ENCODE results near the gene GDI2. TPM values are rescaled to one million over a fixed set of nuclear protein-coding genes. Genes with fewer than 3 reads are reported as not detected.

GDI2 gene
- 184 to 281 TPM (median 208 TPM) in 5 replicates for total RNA-seq (2022; extraction: Qiagen RNA extraction; ENCODE audit: low read depth)

GRCh38 chr10:5813341-5814109, at the start of gene GDI2:
TSS of gene GDI2 (minus strand) at chr10:5813434. CDS start at chr10:5813258, 176 bp downstream.

Other genes starting within 250 kb of the GDI2 start
- gene ASB13, start 146.8 kb downstream of the GDI2 start, total RNA-seq (2022; extraction: Qiagen RNA extraction; ENCODE audit: low read depth) = 18.3 to 26.5 TPM (median 21.9 TPM) in 5 replicates
- gene TASOR2, start 128.6 kb downstream of the GDI2 start, total RNA-seq (2022; extraction: Qiagen RNA extraction; ENCODE audit: low read depth) = 20.1 to 40.4 TPM (median 38.6 TPM) in 5 replicates
- 7.8 to 13.4 TPM (median 12.3 TPM) in 5 replicates for gene ANKRD16, start 76.5 kb upstream of the GDI2 start, total RNA-seq (2022; extraction: Qiagen RNA extraction; ENCODE audit: low read depth)
- 30.2 to 47.9 TPM (median 37.2 TPM) in 5 replicates for gene FBH1, start 76.8 kb upstream of the GDI2 start, total RNA-seq (2022; extraction: Qiagen RNA extraction; ENCODE audit: low read depth)
- 3.6 to 5.2 TPM (median 4.5 TPM) in 5 replicates for gene IL15RA, start 164.1 kb upstream of the GDI2 start, total RNA-seq (2022; extraction: Qiagen RNA extraction; ENCODE audit: low read depth)
- gene IL2RA, start 248.9 kb upstream of the GDI2 start, total RNA-seq (2022; extraction: Qiagen RNA extraction; ENCODE audit: low read depth) = not detected in 5 replicates